GM21423 (cell line): Measurements from ENCODE around the gene SORCS2.

Experiments
- ATAC-seq: cut with Tn5 transposase; IDR thresholded peaks from one replicate; pipeline ENCODE4 v1.9.1; 2021; ENCODE audit warnings: mild to moderate bottlenecking, moderate library complexity; ENCODE audit not compliant: unreplicated experiment

The SORCS2 gene

DNA sequence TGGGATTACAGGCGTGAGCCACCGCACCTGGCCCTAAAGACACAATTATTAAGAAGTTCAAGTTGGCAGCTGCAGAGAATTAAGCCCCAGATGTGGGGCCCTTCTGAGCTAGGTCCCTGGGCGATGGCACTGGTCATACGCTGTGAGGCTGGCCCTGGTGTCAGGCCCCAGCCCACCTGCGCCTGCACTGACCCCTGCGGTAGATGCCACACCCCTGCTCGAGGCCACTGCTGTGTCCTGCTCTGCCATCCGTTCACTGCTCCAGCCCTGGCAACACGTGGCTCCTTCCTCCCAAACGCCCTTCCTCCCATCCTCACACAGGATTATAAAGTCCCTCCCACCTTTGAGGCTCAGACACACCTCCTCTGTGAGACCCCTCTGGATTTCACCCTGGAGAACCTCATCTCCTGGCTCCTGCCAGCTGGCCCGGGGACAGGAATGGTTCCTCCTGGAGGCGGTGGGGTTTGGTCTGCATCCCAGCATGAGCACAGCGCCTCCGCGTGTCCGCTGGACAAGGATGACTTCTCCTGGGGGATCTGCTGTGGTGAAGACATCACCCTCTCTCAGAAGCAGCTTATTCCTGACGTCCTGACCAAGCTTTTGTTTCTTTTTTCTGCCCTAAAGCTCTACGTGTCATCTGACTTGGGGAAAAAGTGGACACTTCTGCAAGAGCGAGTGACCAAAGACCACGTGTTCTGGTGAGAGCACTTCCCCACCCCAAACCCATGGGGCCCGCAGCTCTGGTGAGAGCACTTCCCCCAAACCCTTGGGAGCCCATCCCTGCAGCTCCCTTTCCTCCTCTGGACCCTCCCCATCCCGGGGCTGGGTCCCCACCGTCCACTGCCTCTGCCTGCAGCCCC is 461.4 kb downstream of the SORCS2 start:
- no peak for ATAC-seq

DNA sequence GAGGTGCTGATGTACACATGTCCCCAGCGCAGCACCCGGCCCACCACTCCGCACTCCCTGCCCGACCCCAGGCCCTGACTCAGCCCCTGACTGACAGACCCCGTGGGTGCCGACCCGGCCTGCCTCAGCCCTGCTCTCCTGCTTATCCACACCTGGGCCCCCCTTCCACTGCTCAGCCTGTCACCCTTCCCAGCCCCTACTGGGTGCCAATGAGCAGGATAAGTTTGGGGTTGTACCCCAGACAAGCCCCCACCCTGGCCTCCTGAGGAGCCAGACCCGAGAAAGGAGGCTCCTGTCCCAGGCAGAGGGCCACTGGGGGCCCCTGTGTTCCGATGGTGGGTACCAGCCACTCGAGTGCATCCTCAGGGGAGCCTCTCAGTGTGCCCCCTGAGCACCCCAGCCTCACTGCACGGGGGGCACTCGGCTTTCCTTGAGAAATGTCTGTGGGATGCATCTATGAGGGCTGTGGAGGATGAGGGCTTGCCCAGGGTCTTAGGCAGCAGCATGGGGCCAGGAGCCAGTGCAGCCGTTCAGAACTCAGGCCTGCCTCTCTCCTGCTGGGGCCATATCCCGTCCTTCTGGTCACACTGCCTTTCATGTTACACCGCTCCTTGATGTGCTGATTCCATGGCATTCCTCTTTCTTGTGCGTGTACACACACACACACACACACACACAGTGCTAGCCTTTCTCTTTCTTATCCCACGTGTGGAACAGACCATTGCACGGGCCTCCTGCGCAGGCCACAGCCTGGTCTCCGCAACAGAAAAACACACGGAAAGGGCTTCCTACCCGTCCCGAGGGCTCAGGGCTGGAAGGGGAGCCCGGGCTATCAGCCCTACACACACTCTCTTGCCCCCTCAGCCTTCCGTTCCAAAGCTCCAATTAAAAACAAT is 462.5 kb downstream of the SORCS2 start:
- ATAC-seq: no peak

DNA sequence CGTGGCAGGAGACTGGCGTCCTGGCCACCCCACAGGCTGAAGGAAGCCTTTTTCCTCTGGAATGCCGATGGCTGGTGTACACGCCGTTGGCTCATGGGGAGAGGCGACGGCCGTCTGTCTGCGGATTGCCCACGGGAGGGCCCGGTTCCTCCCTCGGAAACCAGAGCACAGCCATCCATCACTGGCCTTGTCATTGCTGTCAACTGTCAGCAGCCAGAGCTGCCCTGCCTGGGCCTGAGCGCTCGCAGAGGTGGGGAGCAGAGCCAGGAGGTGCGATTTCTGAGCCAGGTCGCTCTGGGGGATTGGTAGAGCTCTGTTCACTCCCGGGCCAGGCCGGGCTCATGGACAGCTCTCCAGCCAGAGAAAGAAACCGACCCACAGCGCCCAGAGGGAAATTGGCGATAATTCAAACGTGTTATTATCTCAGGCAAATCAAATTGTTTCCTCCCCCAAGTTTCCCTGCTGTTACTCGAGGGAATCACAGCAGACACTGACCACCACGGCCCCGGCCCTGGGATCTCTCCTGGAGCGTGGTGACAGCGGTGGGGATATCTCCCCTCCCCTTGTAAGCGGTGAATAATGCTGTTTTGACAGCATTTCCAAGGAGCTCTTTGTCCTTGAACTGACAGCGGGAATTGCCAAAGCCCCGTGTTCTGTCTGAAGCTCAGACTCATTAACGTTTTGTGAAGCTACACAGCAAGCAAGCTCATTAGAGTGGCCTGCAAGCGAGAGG is 463.3 kb downstream of the SORCS2 start:
- no peak for ATAC-seq

DNA sequence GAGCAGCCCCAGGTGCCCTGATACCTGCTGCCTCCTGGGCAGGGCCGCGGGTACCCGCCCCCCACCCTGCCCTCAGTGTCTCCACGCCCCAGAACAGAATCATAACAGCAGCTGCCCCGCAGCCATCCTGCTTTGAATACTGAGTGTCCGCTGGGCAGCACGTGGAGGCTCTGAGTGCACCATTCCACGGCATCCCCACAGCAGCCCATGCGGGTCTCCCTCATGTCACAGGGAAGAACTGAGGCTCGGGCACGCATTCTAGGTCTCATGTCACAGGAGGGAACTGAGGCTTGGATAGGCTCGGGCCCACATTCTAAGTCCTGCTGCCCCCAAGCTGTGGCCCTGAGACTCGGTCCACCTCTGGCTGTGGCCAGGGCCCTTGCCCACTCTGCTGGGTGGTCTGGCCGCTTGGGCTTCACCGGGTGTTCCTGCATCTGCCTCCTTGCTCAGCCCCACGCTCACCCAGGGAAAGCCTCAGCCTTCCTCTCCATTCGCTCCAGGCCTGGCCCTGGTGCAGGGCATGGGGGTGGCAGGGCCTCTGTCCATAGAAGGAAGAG is 464.0 kb downstream of the SORCS2 start:
- ATAC-seq: no peak

DNA sequence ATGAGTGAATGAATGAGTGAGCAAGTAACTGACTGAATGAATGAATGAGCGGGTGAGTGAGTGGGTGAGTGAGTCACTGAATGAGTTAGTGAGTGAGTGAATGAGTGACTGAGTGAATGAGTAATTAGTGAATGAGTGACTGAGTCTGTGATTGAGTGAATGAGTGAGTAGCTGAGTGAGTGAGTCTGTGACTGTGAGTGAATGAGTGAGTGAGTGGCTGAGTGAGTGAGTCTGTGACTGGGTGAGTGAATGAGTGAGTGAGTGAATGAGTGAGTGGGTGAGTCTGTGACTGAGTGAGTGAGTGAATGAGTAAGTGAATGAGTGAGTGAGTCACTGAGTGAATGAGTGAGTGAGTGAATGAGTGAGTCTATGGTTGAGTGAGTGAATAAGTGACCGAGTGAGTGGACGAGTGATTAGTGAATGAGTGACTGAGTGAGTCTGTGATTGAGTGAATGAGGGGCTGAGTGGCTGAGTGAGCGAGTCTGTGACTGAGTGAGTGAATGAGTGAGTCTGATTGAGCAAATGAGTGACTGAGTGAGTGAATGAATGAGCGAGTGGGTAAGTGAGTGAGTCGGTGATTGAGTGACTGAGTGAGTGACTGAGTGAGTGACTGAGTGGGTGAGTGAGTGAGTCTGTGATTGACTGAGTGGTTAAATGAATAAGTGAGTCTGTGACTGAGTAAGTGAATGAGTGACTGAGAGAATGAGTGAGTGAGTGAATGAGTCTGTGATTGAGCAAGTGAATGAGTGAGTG is 465.4 kb downstream of the SORCS2 start:
- ATAC-seq: no peak

DNA sequence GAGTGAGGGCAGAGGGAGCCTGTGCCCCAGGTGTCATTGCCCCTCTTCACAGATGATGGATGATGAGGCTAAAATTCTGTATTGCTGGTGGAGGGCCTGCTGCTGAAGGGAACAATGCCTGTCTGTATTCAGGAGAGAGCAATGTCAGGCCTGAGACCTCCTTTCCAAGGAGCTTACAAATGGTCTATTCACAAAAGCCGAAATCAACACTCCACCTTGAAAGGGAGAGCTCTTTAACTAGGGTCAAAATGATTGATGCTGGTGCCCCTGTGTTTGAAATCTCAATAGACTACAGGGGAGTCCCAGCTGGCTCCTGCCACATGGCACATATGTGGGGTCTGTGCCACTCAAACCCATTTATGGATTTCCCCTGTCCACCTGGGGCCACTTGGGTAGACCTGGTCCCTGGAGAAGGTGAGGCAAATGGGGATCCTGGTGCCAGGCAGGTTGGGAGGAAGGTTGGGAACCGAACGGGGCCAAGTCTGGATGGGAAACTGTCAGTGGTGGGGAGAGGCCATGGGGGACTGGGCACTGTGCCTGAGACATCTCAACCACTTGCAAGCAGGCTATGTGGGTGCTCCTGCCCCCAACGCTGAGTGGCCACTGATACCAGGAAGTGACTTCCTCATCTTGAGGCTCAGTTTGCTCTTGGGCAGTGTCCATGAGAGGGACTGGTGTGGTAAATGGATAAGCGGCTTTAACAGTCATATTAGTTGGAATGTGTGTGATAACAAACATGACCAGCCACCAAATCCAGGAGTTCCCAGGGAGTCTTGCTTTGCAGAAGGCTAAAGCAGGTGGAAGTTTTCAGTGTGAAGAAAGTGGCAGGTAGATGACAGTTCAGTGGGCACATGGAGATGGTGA is 466.2 kb downstream of the SORCS2 start:
- ATAC-seq: no peak

DNA sequence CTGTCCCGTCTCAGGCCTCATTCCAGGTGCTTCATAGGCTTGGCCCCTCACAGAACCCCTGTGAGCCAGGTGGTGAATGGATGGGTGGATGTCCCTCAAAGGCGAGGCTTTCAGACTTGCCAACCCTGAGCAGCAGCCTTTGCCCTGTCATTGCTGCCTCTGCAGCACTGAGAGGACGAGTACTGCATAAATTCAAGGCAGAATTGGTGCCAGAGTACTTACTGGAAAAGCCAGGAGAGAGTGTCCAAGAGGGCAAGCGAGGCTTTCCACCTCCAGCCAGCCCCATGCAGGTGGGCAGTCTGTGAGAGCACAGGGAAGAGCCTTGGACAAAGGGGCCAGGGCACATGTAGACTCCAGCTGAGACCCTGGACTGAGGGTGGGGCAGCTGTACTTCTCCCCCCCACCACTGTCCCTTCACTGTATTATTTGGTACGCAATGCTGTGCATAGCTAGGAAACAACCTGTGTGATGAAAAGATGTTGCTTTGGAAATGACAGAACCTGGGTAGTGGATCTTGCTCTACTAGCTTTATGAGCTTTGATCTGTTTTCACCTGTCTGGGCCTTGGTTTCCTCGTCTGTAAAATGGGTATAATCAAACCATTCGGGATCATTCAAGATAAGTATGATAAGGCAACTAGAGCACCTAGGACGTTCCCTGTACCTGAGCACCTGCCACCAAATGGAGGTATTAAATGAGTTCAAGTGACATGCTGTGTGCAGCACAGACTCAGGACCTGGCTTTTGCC is 467.3 kb downstream of the SORCS2 start:
- ATAC-seq: no peak

DNA sequence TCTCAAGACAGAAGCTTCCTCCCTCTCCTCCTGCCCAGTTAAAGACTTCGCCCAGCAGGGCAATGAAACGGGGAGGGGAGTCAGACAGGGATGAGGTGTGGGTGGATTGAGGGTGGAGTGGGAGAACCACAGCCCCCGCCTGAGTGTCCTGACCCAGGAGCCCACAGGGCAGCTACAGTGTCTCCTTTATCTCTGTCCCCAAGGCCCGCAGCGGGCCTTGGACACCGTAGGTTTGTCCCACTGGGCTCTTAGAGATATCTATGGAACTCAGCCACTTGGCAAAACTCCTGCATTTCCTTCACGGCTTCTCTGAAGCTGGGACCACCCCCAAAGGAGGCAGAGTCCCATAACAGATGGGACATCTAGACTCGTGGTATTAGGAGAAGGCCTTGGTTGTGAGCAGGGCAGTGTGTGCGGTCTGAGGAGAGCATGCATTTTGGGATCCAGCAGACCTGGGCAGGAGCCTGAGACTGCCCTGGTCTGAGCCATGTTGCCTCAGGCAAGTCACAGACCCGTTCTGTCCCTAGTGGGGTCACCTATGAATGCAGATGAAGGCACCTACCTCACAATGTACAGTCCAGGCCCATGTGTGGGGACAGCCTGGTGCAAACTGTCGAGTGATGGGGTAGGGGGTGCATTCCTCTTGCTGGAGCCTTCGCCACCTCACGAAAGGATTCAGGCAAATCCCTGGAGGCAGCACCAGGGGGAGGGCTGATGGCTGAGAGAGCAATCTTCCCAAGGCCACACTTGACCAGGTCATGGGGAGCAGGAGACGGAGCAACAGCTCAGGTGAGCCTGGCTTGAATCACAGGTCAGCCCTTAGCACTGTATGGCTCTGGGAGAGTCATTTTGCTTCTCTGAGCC is 468.1 kb downstream of the SORCS2 start:
- ATAC-seq: no peak

DNA sequence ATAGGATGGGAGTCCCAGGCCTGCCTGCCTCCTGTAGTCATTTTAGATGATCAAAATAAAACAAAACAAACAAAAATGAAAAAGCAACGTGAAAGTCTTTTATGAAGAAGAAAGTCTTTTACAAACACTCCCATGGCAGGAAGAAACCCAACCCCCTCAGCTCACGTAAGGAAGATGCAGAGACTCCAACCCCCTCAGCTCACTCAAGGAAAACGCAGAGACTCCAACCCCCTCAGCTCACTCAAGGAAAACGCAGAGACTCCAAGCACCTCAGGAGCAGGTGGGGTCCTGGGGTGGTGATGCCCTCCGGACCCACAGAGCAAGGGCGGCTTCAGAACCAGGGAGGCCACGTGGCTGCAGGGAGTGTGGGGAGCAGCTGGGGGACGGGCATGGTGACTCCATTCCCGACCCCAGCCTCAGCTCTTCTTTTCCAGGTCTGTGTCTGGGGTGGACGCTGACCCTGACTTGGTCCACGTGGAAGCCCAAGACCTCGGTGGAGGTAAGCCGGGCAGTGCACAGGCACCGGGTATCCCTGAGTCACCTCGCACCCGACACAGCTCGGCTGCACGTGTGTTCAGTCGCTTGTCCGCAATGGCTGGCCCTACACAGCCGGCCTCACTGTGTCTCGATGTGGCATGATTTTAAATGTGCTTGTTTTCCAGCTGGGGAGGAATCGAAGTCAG is 468.9 kb downstream of the SORCS2 start:
- no peak for ATAC-seq

DNA sequence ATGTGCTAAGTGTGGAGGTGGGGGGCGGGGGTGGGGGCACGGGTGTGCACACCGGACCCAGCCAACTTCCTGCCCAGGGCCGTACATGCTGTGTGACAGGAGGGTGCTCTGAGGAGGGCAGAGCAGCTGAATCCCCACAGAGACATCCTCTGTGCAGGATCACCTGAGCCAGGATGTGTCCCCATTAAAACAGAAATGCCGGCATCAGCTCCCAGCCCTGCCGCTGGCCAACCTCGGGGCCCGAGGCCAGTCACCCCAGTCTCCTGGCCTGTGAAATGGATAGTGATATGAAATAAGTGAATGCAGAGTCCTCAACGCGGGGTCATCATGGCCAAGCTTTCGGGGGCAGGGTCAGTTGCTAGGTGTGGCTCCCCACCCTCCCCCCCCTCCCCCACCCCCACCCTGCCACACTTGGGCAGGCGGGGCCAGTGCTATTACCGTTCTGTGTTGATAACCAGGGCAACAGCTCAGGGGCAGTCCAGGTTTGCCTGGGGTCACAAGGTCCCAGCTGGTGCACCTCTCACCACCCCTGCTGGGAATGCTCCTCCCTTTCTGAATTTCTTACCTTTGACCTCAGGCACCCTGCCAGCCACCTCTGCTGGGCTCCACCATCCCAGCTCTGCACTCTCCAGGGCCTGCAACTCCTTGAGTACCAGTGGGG is 469.6 kb downstream of the SORCS2 start:
- no peak for ATAC-seq

DNA sequence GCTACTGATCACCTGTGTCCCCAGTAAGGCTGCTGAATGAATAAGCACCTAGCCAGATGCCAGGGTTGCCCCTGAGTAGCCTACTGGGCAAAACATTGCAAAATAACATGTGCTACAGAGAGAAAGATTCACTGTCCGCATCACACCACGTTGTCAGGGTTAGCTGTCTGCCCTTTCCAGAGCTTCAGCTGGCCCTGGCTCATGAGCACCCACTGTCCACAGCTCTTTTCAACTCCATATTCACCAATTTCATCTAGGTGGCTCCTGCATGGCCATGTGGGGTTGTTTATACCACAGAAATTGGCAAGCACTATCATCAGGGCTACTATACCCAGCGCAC is 470.1 kb downstream of the SORCS2 start:
- no peak for ATAC-seq

DNA sequence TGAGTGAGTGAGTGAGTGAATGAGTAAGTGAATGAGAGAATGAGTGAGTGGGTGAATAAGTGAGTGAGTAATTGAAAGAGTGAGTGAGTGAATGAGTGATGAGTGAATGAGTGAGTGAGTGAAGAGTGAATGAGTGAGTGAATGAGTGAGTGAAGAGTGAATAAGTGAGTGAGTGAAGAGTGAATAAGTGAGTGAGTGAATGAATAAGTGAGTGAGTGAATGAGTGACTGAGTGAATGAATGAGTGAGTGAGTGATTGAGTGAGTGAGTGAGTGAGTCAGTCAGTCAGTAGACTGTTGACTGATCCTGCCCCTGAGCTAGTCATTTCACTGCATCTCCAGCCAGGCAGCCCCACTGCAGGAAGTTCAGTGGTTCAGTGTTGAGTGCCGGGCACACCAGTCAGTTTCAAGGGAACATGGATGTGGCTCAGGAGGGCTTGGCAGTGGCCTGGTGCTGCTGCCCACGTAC is 470.8 kb downstream of the SORCS2 start:
- ATAC-seq: no peak

DNA sequence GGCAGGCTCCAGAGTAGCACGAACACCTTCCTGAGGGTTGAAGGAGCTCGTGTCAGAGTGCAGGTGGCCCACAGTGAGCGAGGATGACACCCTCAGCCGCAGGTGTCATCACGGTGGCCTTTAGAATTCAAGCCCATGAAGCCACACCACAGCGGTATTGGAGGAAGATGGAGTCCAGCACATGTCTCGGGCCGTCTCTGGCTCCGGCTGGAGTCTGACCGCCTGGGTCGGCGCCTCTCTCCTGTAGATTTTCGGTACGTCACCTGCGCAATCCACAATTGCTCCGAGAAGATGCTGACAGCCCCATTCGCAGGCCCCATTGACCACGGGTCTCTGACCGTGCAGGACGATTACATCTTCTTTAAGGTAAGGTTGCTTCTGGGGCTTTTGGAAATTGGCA is 471.8 kb downstream of the SORCS2 start:
- ATAC-seq: no peak

DNA sequence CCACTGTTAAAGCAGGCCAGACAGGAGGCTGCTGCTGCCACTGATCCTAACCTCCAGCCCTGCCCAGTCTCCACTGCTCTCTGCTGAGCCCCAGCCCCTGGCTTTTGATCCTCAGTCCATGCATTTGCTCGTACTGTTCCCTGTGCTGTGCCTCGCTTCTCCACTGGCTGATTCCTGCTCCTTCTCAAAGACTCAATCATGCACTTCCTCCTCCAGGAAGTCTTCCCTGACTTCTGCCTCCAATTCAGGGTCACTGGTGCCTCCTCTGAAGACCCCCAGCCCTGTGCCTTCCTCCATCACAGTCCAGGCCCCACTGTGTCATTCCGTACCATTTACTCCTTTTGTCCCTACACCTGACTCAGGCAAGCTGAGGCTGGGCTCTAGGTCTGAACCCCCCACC is 473.0 kb downstream of the SORCS2 start:
- no peak for ATAC-seq

DNA sequence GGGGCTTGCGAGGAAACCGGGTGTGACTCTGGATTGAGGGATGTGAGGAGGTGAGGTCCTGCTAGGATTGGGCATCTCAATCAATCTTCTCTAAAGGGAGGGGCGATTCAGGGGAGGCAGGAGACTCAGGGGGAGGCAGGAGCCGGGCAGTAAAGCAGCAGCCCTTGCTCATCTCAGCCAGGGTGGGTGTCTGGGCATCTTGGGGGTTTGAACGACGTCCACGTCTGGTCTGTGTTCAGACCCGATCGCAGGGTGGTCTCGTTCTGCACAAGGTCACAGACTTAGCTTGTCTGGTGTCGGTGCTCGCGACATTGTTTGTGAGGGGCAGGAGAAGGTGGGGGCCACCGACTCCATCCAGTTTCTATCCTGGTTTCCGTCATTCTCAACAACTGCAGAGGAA is 473.7 kb downstream of the SORCS2 start:
- ATAC-seq: no peak

DNA sequence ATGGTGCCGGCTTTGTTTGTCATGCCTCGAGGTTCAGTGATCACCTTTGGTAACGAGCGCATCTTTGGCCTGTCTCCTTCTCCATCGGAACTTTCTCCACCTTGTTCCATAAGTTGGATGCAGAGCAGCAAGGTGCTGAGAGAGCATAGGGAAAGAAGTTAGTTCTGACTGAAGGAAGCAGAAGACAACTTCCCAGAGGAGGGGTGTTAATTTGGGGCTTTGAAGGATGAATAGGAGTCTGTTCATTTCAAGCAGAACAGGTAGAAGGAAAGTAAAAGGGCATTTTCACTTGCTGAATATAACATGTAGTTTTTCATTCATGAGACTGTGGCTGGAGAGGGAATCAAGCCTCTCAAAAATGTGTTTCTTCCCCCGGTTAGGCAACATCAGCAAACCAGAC is 474.4 kb downstream of the SORCS2 start:
- ATAC-seq: no peak

DNA sequence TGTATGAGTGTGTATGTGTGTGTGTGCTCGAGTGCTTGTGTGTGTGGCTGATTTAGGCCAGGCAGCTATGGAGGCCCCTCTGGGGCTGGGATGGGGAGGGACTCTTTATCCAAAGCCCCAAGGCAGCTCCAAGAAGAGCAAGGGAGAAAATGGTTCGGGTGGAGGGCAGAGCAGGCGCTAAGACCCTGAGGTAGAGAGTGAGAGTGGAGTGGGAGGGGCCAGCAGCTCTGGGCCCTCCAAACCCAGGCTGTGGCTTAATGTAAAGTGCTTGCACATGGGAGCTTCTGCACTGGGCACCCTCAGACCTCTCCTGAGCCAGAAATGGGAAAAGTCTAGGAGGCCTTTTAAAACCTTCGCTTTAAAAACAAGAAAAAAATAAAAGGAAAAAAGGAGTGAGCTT is 475.9 kb downstream of the SORCS2 start:
- no peak for ATAC-seq
